K562 (cell line): ENCODE results near the gene VTA1. TPM values are rescaled to one million over a fixed set of nuclear protein-coding genes. Genes with fewer than 3 reads are reported as not detected.
A peak's percentile ranks its signal among the peaks of the same experiment; 100 is the strongest.

Source experiments
- CEBPG ChIP-seq, 3 experiments: fragments of 200-800 bp in 1 of 3; sonication (Bioruptor generic) in 1 of 3; sonication (generic) in 1 of 3; formaldehyde crosslinking in 1 of 3; IDR thresholded peaks in 2 of 3; conservative IDR thresholded peaks in 1 of 3; 2 replicates each; pipeline versions ENCODE4 v1.6.1 to v1.8.0; 2016 to 2022; ENCODE audit warnings: missing compliant biosample characterization in 2 of 3, missing genetic modification characterization in 2 of 3, mild to moderate bottlenecking in 1 of 3, missing genetic modification reagents in 1 of 3
- CHD4 ChIP-seq: fragments of 200-600 bp; sonication (generic); IDR thresholded peaks from 3 replicates; pipeline ENCODE4 v1.6.1; 2012; ENCODE audit warnings: low read depth, mild to moderate bottlenecking, mixed read lengths, low read length, inconsistent platforms; ENCODE audit not compliant: insufficient read depth, insufficient replicate concordance, poor library complexity, severe bottlenecking
- DMBX1 ChIP-seq: fragments of 250-450 bp; sonication (Bioruptor Pico); IDR thresholded peaks from 2 replicates; pipeline ENCODE4 v1.8.0; 2022; ENCODE audit warnings: inconsistent platforms, mild to moderate bottlenecking, moderate library complexity, borderline replicate concordance
- ELF4 ChIP-seq: fragments of 450-650 bp; formaldehyde crosslinking; IDR thresholded peaks from 2 replicates; pipeline ENCODE4 v1.4.0; 2022; ENCODE audit warnings: missing genetic modification characterization
- ESRRA ChIP-seq: fragments of 450-650 bp; IDR thresholded peaks from 2 replicates; pipeline ENCODE4 v1.6.1; 2014; ENCODE audit warnings: low read depth, mild to moderate bottlenecking, moderate library complexity, borderline replicate concordance
- HDAC3 ChIP-seq: fragments of 450-650 bp; IDR thresholded peaks from 2 replicates; pipeline ENCODE4 v1.6.1; 2018; ENCODE audit warnings: borderline replicate concordance, mild to moderate bottlenecking, moderate library complexity; ENCODE audit not compliant: partially characterized antibody
- HOXB6 ChIP-seq: fragments of 250-450 bp; sonication (Bioruptor Pico); IDR thresholded peaks from 2 replicates; pipeline ENCODE4 v1.5.1; 2022; ENCODE audit warnings: mild to moderate bottlenecking, borderline replicate concordance
- MBD2 ChIP-seq: sonication (generic); IDR thresholded peaks from 2 replicates; pipeline ENCODE4 v1.6.1; 2016; ENCODE audit warnings: low read depth, borderline replicate concordance
- MED1 ChIP-seq: sonication (generic); formaldehyde crosslinking; IDR thresholded peaks from 2 replicates; pipeline ENCODE4 v1.8.1; 2023; ENCODE audit warnings: missing genetic modification reagents, borderline replicate concordance
- SIN3A ChIP-seq, 2 experiments: fragments of 150-350 bp in 1 of 2; IDR thresholded peaks; 2 replicates each; pipeline ENCODE4 v1.6.1; 2011 to 2016; ENCODE audit warnings: borderline replicate concordance in 2 of 2, low read depth in 2 of 2, low read length in 2 of 2, mild to moderate bottlenecking in 2 of 2, moderate library complexity in 2 of 2; ENCODE audit not compliant: control insufficient read depth in 1 of 2
- SMC3 ChIP-seq: conservative IDR thresholded peaks from 2 replicates; pipeline ENCODE4 v1.6.1; 2011; ENCODE audit warnings: low read depth, low read length, improper control_type of control experiment; ENCODE audit not compliant: insufficient read depth
- U2AF2 ChIP-seq: fragments of 200-400 bp; formaldehyde crosslinking; optimal IDR thresholded peaks from 2 replicates; pipeline ENCODE3; 2017; ENCODE audit warnings: low read depth, mild to moderate bottlenecking, low read length
- ZNF134 ChIP-seq: fragments of 250-450 bp; sonication (Bioruptor Pico); conservative IDR thresholded peaks from 2 replicates; pipeline ENCODE4 v1.4.0; 2020
- ZNF146 ChIP-seq: IDR thresholded peaks from one replicate; pipeline ENCODE4 v1.6.1; 2018; ENCODE audit warnings: missing compliant biosample characterization; ENCODE audit not compliant: unreplicated experiment
- ZNF280B ChIP-seq: fragments of 250-450 bp; sonication (Bioruptor Pico); IDR thresholded peaks from 2 replicates; pipeline ENCODE4 v1.5.1; 2021; ENCODE audit warnings: mild to moderate bottlenecking
- polyA plus RNA-seq, 8 experiments: library from polyadenylated mRNA; depleted of rRNA in 4 of 8; stranded (reverse) in 5 of 8; unstranded in 3 of 8; fragments of >200 nt; fragmentation: Nextera tagmentation in 2 of 8; fragmentation: Illumina TruSeq in 1 of 8; extraction: Ambion mirVana in 2 of 8; extraction: Trizol in 1 of 8; gene quantifications; 2 replicates each; pipeline versions ENCODE4 v1.2.1 to v1.2.3, GENCODE V29; 2011 to 2014; ENCODE audit warnings: inconsistent platforms in 1 of 8, missing spikeins in 1 of 8
- total RNA-seq, 7 experiments: library from RNA; depleted of rRNA in 6 of 7; stranded (reverse); fragments of >200 nt in 6 of 7; fragmentation: Illumina TruSeq in 2 of 7; extraction: Trizol in 2 of 7; gene quantifications; 2 replicates each; pipeline versions ENCODE4 v1.2.1 to v1.2.3, GENCODE V29; 2011 to 2021; ENCODE audit warnings: low replicate concordance in 1 of 7
- TF ChIP-seq, protein P1 (sequence below): fragments of 450-650 bp; formaldehyde crosslinking; IDR thresholded peaks from 2 replicates; pipeline ENCODE4 v1.4.0; 2020; ENCODE audit warnings: mild to moderate bottlenecking
- TF ChIP-seq, protein P2 (sequence below), 2 experiments: IDR thresholded peaks; 2 replicates each; pipeline ENCODE4 v1.6.1; 2011; ENCODE audit warnings: borderline replicate concordance in 1 of 2, control low read depth in 1 of 2, low read depth in 1 of 2, low read length in 1 of 2, mild to moderate bottlenecking in 1 of 2, mixed read lengths in 1 of 2, moderate library complexity in 1 of 2; ENCODE audit not compliant: insufficient read depth in 1 of 2, insufficient read length in 1 of 2, poor library complexity in 1 of 2, severe bottlenecking in 1 of 2; ENCODE audit errors: extremely low read depth in 1 of 2
- TF ChIP-seq, protein P3 (sequence below), 2 experiments: fragments of 450-650 bp in 1 of 2; sonication (generic) in 1 of 2; formaldehyde crosslinking; conservative IDR thresholded peaks; 2 replicates each; pipeline versions ENCODE4 v1.4.0 to v1.8.1; 2020 to 2022; ENCODE audit warnings: mild to moderate bottlenecking in 1 of 2, missing genetic modification reagents in 1 of 2

The VTA1 gene
- total and polyA plus RNA-seq, 9 of the 15 experiments (the other 6 are each of a cell fraction or from before 2014, with no cell fraction given): 47.8 to 182 (median 84.6) TPM

DNA sequence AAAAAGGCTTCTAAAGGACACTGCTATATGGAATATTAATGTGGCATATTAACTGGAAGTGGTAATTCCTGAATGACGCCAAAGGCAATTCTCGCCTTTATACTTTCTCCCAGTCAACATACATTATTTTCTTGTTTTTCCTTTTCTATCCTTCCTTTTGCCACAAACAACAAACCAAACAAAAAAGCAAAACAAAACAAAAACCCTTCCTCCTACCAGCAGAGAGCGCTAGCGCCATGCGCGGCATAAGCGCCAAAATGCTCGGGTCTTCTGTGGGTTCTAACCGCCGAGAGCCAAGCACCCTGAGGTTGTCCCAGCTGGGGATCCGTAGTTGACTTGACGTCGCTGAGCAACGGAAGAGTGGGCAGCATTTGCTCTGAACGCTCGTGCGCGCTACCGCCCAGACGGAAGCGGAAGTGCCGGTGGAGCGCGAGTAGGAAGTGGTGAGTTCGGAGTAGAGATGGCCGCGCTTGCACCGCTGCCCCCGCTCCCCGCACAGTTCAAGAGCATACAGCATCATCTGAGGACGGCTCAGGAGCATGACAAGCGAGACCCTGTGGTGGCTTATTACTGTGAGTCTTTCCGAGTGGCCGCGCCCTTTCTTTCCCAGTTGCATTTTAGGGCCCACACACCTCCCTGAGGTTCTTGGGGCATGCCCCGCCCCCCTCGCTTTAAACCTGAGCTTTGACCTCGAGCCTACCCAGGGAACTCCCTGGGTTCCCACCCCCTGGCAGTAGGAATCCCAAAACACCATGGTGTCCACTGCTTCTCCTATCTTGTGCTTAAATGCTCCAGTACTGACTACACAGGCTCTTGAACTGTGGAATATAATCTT lies at the start of gene VTA1, which contains the start of gene NMBR (continued):
- TF ChIP-seq CEBPG (CRISPR knock-in tag; IDR thresholded peaks at IDR 0.05): no peak
- no peak for TF ChIP-seq CEBPG (tag; conservative IDR thresholded peaks at IDR 0.05 in 1 of 2, IDR thresholded peaks at IDR 0.05 in 1 of 2)
- peak; percentile 90 for TF ChIP-seq ESRRA
- TF ChIP-seq MBD2: peak; percentile 48; the same call in 1 of the 2 replicates
- no peak for TF ChIP-seq ZNF134
- no peak for TF ChIP-seq MED1
- TF ChIP-seq, protein P1, sequence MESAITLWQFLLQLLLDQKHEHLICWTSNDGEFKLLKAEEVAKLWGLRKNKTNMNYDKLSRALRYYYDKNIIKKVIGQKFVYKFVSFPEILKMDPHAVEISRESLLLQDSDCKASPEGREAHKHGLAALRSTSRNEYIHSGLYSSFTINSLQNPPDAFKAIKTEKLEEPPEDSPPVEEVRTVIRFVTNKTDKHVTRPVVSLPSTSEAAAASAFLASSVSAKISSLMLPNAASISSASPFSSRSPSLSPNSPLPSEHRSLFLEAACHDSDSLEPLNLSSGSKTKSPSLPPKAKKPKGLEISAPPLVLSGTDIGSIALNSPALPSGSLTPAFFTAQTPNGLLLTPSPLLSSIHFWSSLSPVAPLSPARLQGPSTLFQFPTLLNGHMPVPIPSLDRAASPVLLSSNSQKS: no peak
- peak; percentile 68; the same call in 1 of the 2 replicates for TF ChIP-seq ELF4 (CRISPR knock-in tag)
- TF ChIP-seq, protein P2, sequence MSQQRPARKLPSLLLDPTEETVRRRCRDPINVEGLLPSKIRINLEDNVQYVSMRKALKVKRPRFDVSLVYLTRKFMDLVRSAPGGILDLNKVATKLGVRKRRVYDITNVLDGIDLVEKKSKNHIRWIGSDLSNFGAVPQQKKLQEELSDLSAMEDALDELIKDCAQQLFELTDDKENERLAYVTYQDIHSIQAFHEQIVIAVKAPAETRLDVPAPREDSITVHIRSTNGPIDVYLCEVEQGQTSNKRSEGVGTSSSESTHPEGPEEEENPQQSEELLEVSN (IDR thresholded peaks at IDR 0.05; ENCODE audit: borderline replicate concordance in 1 of 2, extremely low read depth in 1 of 2, insufficient read depth in 1 of 2, insufficient read length in 1 of 2, low read depth in 1 of 2, low read length in 1 of 2, poor library complexity in 1 of 2, severe bottlenecking in 1 of 2): peak; percentile 74 to 79
- TF ChIP-seq, protein P3, sequence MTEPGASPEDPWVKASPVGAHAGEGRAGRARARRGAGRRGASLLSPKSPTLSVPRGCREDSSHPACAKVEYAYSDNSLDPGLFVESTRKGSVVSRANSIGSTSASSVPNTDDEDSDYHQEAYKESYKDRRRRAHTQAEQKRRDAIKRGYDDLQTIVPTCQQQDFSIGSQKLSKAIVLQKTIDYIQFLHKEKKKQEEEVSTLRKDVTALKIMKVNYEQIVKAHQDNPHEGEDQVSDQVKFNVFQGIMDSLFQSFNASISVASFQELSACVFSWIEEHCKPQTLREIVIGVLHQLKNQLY (CRISPR knock-in tag; conservative IDR thresholded peaks at IDR 0.05): no peak
- peak; percentile 77 to 96 for TF ChIP-seq SIN3A (IDR thresholded peaks at IDR 0.05; ENCODE audit: borderline replicate concordance in 2 of 2, control insufficient read depth in 1 of 2, low read depth in 2 of 2, low read length in 2 of 2)
- TF ChIP-seq U2AF2: no peak
- TF ChIP-seq ZNF146 (CRISPR knock-in tag): no peak
- TF ChIP-seq DMBX1 (CRISPR knock-in tag): no peak
- no peak for TF ChIP-seq HOXB6 (CRISPR knock-in tag)
- peak; percentile 78 for TF ChIP-seq SMC3
- TF ChIP-seq CHD4: no peak
- TF ChIP-seq HDAC3: no peak
- no peak for TF ChIP-seq ZNF280B (CRISPR knock-in tag)
